Stimulated activated CD8-positive, alpha-beta memory T cell treated with anti-CD3 and anti-CD28 coated beads, Interleukin-7, amount 100 ng/mL, for 24 hours (primary cell): ENCODE data around the gene CAMTA1.

Source experiments
- DNase-seq: peaks from one replicate; pipeline ENCODE4 v3.0.0-alpha.2; 2020; ENCODE audit warnings: low read depth

Gene CAMTA1

GRCh38 chr1:7558921-7559869, 773.9 kb downstream of the CAMTA1 start:
- no peak for DNase-seq

- no peak for DNase-seq
Measured at GRCh38 chr1:7560128-7560527, 774.9 kb downstream of the CAMTA1 start.

DNA sequence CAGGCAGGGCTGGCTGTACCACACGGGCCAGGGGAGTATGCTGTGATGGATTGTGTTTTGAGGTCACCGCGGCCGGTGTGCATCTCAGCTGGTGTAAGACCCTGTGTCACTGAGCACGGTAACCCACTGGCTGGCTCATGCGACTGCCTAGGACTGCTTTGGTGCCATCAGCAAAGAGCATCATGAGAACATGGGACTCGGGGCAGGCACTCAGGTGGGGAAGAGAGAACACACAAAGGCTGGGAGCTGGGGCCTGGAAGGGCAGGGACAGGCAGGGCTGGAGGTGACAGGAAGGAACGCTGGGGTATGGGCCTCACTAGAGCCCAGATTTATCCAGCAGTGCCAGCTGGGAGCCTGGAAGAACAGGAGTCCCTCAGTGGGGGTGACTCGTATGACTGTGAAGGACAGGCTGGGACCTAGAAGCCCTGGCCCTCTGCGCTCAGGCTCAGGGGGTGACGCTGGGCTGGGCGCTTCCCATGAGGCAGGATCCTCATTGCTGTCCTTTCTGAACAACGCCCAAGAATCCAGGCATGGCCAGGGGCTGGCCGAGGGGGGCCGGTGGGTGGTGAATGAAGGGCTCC, 775.4 kb downstream of the CAMTA1 start:
- no peak for DNase-seq

GRCh38 chr1:7561331-7561921, 776.2 kb downstream of the CAMTA1 start:
- no peak for DNase-seq

GRCh38 chr1:7561936-7562728, 776.9 kb downstream of the CAMTA1 start:
- DNase-seq, result no peak

DNA sequence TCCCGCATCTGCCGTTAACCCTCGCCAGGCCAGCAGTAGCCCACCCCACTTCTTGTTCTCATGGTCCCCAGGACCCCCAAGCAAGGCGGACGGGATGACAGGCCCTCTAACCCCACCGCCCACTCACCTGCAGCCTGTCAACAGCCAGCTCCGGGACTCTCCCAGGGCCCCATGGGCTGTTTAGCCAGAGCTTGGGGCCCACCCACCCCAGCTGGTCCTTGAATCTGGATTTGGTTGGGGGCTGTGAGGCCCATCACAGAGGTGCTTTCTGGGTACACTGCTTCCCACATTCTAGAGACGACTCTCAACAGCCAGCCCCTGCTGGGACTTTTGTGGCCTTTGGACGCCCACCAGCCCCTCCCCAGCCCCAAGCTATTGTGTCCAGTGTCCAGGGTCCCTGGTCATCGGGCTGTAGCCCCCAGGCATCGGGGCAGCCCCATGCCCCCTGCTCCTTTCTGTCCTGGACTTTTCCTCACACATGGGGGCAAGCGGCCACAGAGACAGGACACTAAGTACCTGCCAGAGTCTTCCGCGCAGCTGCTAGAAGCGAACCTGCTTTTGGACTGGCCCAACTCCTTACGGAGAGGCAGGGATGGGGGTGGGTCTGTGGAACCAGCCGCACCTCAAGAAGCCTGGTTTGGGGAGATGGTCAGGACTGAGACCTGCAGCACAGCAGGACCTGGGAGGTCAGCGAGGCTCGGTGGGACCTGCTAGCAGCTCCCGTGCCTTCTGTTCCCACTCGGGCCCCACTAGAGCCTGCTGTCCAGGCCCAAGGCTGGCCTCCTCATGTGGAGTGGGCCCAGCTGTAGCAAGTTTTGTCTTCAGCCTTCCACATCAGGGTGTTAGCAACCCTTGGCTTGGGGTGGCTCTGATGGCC, 777.7 kb downstream of the CAMTA1 start:
- DNase-seq, result no peak

DNA sequence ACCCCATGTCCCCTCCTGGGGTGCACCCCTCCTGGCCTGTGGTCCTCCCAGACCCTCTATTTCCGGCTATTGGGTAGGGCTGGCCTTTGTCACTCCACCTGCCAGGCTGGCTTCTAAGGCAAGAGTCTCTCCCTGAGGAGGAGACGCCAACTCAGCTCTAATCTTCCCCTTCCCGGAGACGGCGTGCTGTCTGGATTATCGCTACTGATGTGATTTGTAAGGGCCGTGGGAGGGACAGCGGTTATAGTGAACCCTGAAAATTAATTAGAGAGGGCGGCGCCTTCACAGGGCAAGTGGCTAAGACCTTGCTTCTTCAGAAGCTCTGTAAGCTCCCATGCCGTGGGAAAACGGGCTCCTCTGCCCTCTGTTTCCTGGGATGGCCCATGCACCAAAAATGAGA, 778.9 kb downstream of the CAMTA1 start:
- no peak for DNase-seq

GRCh38 chr1:7565099-7565750, 780.0 kb downstream of the CAMTA1 start:
- DNase-seq, result no peak

DNA sequence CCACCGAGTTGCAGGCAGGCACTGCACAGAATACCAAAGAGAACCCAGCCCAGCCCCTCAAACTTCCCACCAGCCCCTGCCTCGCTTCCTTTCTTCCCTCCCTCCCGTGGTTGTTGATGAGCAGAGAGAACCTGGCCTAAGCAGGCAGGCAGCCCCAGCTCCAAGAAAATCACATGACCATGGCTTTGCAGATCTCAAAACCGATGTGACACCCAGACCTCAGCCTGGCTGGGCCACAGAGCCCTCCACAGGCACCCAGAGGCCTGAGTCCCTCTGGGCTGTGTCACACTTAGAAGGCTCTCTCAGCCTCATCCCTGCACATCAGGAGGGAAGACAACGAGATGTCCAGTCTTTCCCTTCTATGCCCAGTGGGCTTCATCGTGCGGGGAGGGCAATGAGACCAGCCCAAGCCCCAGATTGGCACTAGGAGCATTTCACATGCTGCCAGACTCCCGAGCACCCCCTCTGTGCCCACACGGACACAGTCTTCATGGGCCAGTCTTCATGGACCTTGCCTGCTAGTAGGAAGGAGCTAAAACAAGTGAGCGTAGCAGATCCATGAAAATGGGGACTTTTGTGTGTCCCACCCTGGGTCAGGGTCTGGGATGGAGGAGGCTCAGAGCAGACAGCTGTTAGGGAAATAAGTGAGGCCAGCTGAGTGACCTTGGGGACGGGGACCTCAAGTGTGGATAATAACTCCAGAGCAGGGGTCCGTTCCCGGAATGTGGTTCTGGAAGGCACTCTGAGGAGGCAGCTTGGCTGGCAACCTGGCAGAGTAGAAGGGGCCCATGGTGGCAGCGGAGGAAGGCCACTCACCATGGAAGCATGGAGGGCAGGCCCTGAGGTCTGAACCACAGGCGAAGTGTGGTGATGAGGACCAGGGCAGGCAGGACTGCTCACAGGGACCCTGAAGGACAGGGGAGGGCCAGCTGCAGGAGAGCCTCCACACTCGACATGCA, 781.4 kb downstream of the CAMTA1 start:
- DNase-seq, result no peak

DNA sequence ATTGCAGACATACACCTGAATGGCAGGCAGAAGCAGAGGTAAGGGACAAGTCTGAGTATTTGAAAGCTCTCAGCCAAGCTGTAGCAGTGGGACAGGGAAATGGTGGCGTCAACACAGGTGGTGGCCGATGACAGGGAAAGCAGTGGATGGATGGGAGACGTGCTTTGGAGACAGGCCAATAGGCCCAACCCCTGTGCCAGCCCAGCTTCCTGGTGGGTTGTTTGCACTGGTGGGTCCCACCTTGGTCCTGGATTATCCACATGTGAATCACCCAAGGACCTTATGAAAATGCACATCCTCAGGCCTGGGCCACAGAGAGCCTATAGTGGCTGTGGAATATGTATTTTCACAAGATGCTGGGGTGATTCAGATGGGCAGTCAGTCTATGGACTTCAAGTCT, 782.1 kb downstream of the CAMTA1 start:
- DNase-seq, result no peak

DNA sequence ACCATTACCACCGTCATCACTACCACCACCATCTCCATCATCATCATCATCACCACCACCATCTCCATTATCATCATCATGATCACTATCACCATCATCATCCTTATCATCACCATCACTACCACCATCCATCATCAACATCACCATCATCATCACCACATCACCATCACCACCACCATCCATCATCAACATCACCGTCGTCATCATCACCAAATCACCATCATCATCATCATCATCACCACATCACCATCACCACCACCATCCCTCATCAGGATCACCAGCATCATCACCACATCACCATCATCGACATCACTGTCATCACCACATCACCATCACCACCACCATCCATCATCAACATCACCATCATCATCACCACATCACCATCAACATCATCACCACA, 782.8 kb downstream of the CAMTA1 start:
- DNase-seq, result no peak

DNA sequence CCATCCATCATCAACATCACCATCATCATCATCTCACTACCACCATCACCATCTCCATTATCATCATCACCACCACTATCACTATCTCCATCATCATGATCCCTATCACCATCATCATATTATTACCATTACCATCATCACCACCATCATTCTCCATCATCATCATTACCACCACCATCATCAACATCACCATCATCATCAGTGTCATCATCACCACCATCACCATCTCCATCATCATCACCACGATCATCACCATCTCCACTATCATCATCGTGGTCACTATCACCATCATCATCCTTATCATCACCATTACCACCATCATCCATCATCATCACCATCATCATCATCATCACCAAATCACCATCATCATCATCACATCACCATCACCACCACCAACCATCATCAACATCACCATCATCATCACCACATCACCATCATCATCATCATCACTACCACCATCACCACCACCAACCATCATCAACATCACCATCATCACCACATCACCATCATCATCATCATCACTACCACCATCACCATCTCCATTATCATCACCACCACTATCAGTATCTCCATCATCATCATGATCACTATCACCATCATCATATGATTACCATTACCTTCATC, 783.8 kb downstream of the CAMTA1 start:
- DNase-seq, result no peak

DNA sequence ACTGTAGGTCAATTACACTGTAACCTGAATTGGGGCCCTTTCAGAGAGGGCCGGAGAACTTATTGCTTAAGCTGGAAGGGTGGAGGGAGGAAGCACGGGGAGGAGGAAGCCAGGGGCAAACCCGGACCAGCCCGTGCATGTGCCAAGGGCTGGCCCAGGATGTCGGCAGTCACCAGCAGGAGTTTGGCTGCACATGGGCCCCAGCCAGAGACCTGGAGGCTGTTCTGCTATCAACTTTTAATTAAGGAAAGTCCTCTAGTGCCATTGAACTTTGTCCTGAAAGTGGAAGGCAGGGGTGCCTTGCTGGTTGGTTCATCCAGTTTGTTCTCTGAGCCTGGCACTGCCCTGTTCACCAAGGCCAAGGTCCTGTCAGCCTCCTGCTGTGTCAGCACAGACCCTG, 785.1 kb downstream of the CAMTA1 start:
- no peak for DNase-seq

GRCh38 chr1:7572654-7573152, 787.4 kb downstream of the CAMTA1 start:
- no peak for DNase-seq

GRCh38 chr1:7573481-7573880, 788.2 kb downstream of the CAMTA1 start:
- DNase-seq, result no peak

GRCh38 chr1:7574121-7575040, 789.1 kb downstream of the CAMTA1 start:
- no peak for DNase-seq

- DNase-seq, result no peak
Measured at GRCh38 chr1:7575041-7575400, 789.8 kb downstream of the CAMTA1 start.
